Testis (tissue), 3 donors: Measurements from ENCODE around the gene DCLK2. TPM values are rescaled to one million over a fixed set of nuclear protein-coding genes. Genes with fewer than 3 reads are reported as not detected.

ENCODE experiments used
- DNase-seq: peaks from one replicate; pipeline ENCODE4 v3.0.0-alpha.2; 2019
- H3K27ac ChIP-seq, 2 donors: fragments of 200-600 bp; sonication (generic); one replicate each; pipeline ENCODE4 v1.5.1; 2019
- H3K27me3 ChIP-seq: fragments of 200-600 bp; sonication (generic); one replicate; pipeline ENCODE4 v1.5.1; 2019
- H3K36me3 ChIP-seq: fragments of 200-600 bp; sonication (generic); one replicate; pipeline ENCODE4 v1.5.1; 2017; ENCODE audit warnings: low read depth; ENCODE audit errors: missing control alignments
- H3K4me1 ChIP-seq: fragments of 200-600 bp; sonication (generic); one replicate; pipeline ENCODE4 v1.5.1; 2019
- H3K4me3 ChIP-seq, 2 donors: fragments of 200-600 bp; sonication (generic); one replicate each; pipeline ENCODE4 v1.5.1; 2017 to 2019
- H3K9me3 ChIP-seq: fragments of 200-600 bp; sonication (generic); one replicate; pipeline ENCODE4 v1.5.1; 2017
- CTCF ChIP-seq, 3 experiments: fragments of 450-650 bp in 2 of 3; fragments of 200-600 bp in 1 of 3; sonication (generic) in 1 of 3; IDR thresholded peaks; one replicate each; pipeline ENCODE4 v1.5.1; 2016 to 2019; ENCODE audit warnings: antibody characterized with exemption in 3 of 3, mild to moderate bottlenecking in 2 of 3, moderate library complexity in 1 of 3
- POLR2A ChIP-seq: fragments of 450-650 bp; IDR thresholded peaks from one replicate; pipeline ENCODE4 v1.6.1; 2017; ENCODE audit warnings: antibody characterized with exemption, mild to moderate bottlenecking, moderate library complexity
- WGBS, 2 donors: methylation state at CpG; one replicate each; pipeline ENCODE4 v1.1.5; 2018; 5-methylcytosine and 5-hydroxymethylcytosine counted together
- intact Hi-C: fragments of 100-400 bp; cut with DNase I; formaldehyde crosslinking; loops from one replicate; pipeline ENCODE4 v1.15.1; 2023; ENCODE audit warnings: low total_unique reads
- polyA plus RNA-seq: library from polyadenylated mRNA; stranded (reverse); fragments of 350-450 nt; fragmentation: Illumina TruSeq; extraction: RNeasy Lipid Tissue Mini Kit (QIAGEN cat#74804); gene quantifications from one replicate; pipeline ENCODE4 v1.2.3, GENCODE V29; 2014; ENCODE audit warnings: low read depth, low replicate concordance; ENCODE audit not compliant: insufficient read depth
- total RNA-seq, 2 donors: library from RNA; depleted of rRNA; stranded (reverse); fragments of >200 nt; gene quantifications; one replicate each; pipeline ENCODE4 v1.2.3, GENCODE V29; 2016

DCLK2 gene
- total and polyA plus RNA-seq, 3 donors from 2014 or later, result 6.1 to 18.4 (median 14.8) TPM

GRCh38 chr4:150224896-150225591 lies 146.8 kb downstream of the DCLK2 start:
- Histone ChIP-seq H3K27ac (no peak overlapping the region), H3K4me3 (no peak overlapping the region), H3K9me3 (no peaks in the 10 kb centered on the region), H3K27me3 (no peaks in the 10 kb centered on the region), H3K36me3 (no peaks in the 10 kb centered on the region), H3K4me1 (no peaks in the 10 kb centered on the region)
- intact Hi-C loops, result no loop called here
- WGBS, 2 donors, result 90 to 91% methylated on average over 6 of the region's 6 CpGs
- no peak for TF ChIP-seq CTCF (IDR thresholded peaks at IDR 0.05)
- no peak for TF ChIP-seq POLR2A
- DNase-seq, result no peak

- 24 to 30% methylated on average over 1 of the region's 1 CpG for WGBS, 2 donors
- DNase-seq, result no peak
- Histone ChIP-seq H3K36me3 (no peaks in the 10 kb centered on the region), H3K4me3 (no peak overlapping the region), H3K4me1 (no peaks in the 10 kb centered on the region), H3K9me3 (no peaks in the 10 kb centered on the region), H3K27ac (no peak overlapping the region), H3K27me3 (no peaks in the 10 kb centered on the region)
- TF ChIP-seq POLR2A, result no peak
- no peak for TF ChIP-seq CTCF (IDR thresholded peaks at IDR 0.05)
- intact Hi-C loops, result no loop called here
Observed at GRCh38 chr4:150229520-150229919, 151.3 kb downstream of the DCLK2 start.

- WGBS, 2 donors, result 81 to 89% methylated on average over 2 of the region's 2 CpGs
- no peaks in the 10 kb centered on the region for H3K9me3 ChIP-seq
- H3K4me3 ChIP-seq, result no peak overlapping the region
- H3K27me3 ChIP-seq, result no peaks in the 10 kb centered on the region
- no peaks in the 10 kb centered on the region for H3K4me1 ChIP-seq
- no peak overlapping the region for H3K27ac ChIP-seq
- no peak for TF ChIP-seq POLR2A
- no peak for TF ChIP-seq CTCF (IDR thresholded peaks at IDR 0.05)
- DNase-seq, result no peak
- intact Hi-C loops, result no loop called here
- H3K36me3 ChIP-seq, result no peaks in the 10 kb centered on the region
Observed at GRCh38 chr4:150230561-150230960, 152.3 kb downstream of the DCLK2 start.

GRCh38 chr4:150231107-150231770 lies 153.0 kb downstream of the DCLK2 start:
- TF ChIP-seq POLR2A (no peak), CTCF (IDR thresholded peaks at IDR 0.05) (no peak)
- WGBS, 2 donors, result 89 to 92% methylated on average over 4 of the region's 4 CpGs
- no peaks in the 10 kb centered on the region for H3K27me3 ChIP-seq
- intact Hi-C loops, result no loop called here
- H3K4me1 ChIP-seq, result no peaks in the 10 kb centered on the region
- H3K4me3 ChIP-seq, result no peak overlapping the region
- H3K9me3 ChIP-seq, result no peaks in the 10 kb centered on the region
- no peak overlapping the region for H3K27ac ChIP-seq
- no peaks in the 10 kb centered on the region for H3K36me3 ChIP-seq
- DNase-seq, result no peak
